ENCODE measurements around the gene TNS1.

TNS1 gene

DNA sequence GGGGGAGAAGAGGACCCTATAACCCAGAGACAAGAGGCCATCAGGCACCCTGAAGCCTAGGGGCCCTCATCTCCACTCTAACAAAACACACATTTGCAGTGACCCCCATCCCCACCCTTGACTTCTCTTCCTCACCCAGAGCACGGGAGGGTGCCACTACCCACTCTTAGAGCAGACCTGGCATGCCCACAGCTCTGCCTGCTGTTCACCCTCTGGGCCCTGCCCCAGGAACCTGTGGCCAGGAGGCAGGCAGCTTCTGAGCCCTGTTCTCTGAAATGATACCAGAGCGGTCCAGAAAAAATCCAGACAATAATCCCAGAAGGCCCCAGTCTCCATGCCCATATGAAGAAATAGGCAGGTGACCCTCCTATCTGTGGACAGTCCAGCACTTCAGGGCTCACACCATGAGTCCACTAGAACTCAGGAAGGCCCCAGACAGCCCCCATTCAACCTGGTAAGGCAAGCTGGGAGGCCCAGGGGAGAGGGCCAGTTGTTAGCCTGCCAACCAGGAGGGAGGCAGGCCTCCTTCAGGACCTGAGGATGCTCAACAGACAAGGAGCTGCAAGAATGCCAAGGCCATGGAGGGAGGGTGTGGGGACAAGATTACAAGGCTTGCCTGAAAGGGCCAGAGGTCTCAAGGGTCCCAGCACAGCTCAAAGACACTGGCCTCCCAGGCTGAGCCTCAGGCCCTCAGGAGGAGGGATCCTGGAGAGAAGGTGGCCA is 75.0 kb downstream of the TNS1 start:
- H3K9ac ChIP-seq (ENCODE audit: low read depth, low read length): peak overlapping the region; percentile 54
- H3K36me3 ChIP-seq (ENCODE audit: insufficient read depth, low read length): peaks cover 7% of the 10 kb centered on the region
- H3K4me2 ChIP-seq (ENCODE audit: low read length): no peak overlapping the region
- H3K4me1 ChIP-seq (ENCODE audit: control insufficient read depth, insufficient read depth, low read length): peaks cover 62% of the 10 kb centered on the region
- no peaks in the 10 kb centered on the region for H3K9me3 ChIP-seq (replicated peaks; ENCODE audit: low read length)
- no peak overlapping the region for H3K4me3 ChIP-seq (ENCODE audit: low read length)
- H3K27me3 ChIP-seq (ENCODE audit: control insufficient read depth, insufficient read depth, low read length): no peaks in the 10 kb centered on the region

DNA sequence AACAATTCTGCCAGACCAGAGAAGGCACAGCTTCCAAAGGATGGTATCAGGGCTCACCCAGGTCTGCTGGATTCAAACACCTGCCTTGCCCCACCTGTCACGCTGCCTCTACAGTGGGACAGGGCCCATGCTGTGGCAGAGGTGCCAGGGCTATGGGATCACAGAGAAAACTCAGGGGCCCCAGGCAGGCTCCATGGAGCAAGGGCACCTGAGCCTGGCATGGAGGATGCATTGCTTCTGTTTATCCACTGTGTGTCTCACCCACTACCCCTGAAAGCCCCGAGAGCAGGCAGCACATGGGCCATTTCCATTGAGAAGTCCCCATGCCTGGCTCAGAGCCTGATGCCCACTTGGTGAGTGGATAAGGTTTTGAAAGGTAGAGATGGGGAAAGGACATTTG is 76.0 kb downstream of the TNS1 start:
- no peaks in the 10 kb centered on the region for H3K27me3 ChIP-seq (ENCODE audit: control insufficient read depth, insufficient read depth, low read length)
- H3K9me3 ChIP-seq (replicated peaks; ENCODE audit: low read length): no peaks in the 10 kb centered on the region
- no peak overlapping the region for H3K4me3 ChIP-seq (ENCODE audit: low read length)
- no peak overlapping the region for H3K9ac ChIP-seq (ENCODE audit: low read depth, low read length)
- no peaks in the 10 kb centered on the region for H3K36me3 ChIP-seq (ENCODE audit: insufficient read depth, low read length)
- H3K4me2 ChIP-seq (ENCODE audit: low read length): no peak overlapping the region
- peaks cover 64% of the 10 kb centered on the region for H3K4me1 ChIP-seq (ENCODE audit: control insufficient read depth, insufficient read depth, low read length)

DNA sequence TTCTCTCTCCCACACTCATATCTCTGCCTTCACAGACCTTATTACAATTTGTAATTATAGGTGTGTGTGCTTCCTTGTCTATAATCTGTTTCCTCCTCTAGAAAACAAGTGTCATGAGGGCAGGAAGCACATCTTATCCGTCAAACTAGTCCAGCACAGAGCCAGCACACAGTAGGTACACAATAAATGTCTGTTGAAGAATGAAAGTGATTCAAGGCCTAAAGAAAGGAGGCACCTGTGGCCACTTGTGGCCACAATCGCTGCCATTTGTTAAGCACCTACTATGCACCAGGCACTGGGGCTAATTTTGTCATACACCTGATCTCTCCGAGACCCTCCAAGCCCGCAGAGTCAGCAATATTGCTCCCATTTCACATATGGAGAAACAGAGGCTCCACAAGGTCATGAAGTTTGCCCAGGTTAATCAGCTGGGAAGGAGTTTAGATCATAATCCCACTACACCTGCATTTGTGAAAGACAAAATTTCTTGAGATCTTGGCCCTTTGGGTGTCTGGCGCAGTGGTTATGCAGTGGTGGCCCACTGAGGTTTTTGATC is 78.4 kb downstream of the TNS1 start:
- Histone ChIP-seq H3K4me3 (ENCODE audit: low read length) (no peak overlapping the region), H3K4me2 (ENCODE audit: low read length) (no peak overlapping the region), H3K4me1 (ENCODE audit: control insufficient read depth, insufficient read depth, low read length) (peaks cover 65% of the 10 kb centered on the region), H3K9ac (ENCODE audit: low read depth, low read length) (no peak overlapping the region), H3K36me3 (ENCODE audit: insufficient read depth, low read length) (peaks cover under 1% of the 10 kb centered on the region), H3K27me3 (ENCODE audit: control insufficient read depth, insufficient read depth, low read length) (no peaks in the 10 kb centered on the region), H3K9me3 (replicated peaks; ENCODE audit: low read length) (no peaks in the 10 kb centered on the region)

DNA sequence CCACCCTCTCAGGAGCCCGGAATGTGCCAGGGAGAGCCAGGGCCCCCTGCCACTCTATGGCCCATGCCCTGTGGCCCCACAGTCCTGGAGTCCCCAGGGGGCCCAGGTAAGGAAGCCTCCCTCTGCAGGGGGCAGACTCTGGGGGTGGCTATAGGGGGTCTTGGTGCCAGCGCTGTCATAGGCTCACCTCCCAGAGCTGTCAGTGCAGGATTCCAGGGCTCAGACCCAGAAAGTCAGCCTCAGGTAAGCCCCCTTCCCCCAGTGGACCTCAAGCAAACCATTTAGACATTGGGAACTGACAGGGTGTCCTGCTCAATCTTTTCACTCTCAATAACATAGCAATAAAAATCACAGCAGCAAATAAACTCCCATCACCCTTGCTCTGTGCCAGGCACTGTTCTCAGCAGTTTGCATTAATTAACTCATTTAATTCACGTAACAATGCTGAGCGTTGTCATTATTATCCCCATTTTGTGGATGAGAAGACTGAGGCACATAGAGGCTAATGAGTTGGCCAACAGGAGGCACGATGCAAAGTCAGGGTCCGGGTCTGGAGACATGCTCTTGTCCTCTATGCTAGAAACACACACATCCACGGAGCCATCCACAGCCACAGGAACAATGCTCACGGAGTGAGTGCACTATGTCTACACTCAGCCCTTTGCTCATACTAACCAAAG is 79.6 kb downstream of the TNS1 start:
- Histone ChIP-seq H3K4me2 (ENCODE audit: low read length) (peak overlapping the region; percentile 35), H3K36me3 (ENCODE audit: insufficient read depth, low read length) (peaks cover 8% of the 10 kb centered on the region), H3K9me3 (replicated peaks; ENCODE audit: low read length) (no peaks in the 10 kb centered on the region), H3K4me3 (ENCODE audit: low read length) (no peak overlapping the region), H3K4me1 (ENCODE audit: control insufficient read depth, insufficient read depth, low read length) (peaks cover 59% of the 10 kb centered on the region), H3K27me3 (ENCODE audit: control insufficient read depth, insufficient read depth, low read length) (no peaks in the 10 kb centered on the region), H3K9ac (ENCODE audit: low read depth, low read length) (peak overlapping the region; percentile 45)

DNA sequence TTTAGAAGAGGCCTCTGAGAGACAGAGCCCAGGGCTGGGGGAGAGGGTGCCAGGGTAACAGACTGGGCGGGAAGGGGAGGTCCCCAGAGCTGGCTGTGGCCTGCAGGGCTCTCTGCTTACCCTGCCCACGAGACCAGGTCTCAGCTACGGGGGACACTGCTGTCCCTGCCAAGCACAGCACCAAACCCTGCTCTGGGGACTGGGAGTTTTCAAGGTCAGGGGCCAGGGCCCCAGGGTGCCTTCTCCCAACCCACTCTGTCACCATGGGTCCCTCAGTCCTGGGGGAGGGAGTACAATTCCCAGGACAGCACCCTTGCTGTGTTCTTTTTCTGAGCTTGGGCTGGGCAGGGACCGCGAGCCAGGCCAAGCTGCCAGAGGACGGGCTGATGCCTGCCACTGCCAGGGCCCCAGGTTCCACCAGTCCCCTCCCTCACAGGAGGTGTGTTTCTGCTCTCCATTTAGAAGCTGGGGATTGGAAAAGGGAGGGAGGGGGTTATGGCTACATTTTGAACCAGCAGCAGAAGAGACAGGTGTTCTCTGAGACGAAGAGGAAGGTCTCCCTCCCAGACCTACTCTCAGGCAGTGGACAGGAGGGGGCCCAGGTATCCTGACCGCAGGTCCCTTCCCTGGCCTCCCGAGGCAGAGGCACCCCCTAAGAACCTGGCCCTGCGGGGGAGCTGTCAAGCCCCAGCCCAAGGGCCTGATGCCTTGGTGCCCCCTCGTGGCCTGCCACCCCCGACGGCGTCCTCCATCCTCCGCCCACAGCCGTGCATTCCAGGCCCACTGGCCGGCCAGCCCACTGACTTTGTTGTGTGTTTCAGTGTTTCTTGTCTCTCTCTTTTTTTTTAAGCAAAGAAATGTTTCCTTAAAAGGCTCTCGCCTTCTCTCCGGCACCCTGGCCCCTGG is 80.4 kb downstream of the TNS1 start:
- H3K9ac ChIP-seq (ENCODE audit: low read depth, low read length): peak overlapping the region; percentile 45
- peaks cover 52% of the 10 kb centered on the region for H3K4me1 ChIP-seq (ENCODE audit: control insufficient read depth, insufficient read depth, low read length)
- H3K9me3 ChIP-seq (replicated peaks; ENCODE audit: low read length): no peaks in the 10 kb centered on the region
- peaks cover 13% of the 10 kb centered on the region for H3K36me3 ChIP-seq (ENCODE audit: insufficient read depth, low read length)
- no peak overlapping the region for H3K4me3 ChIP-seq (ENCODE audit: low read length)
- no peaks in the 10 kb centered on the region for H3K27me3 ChIP-seq (ENCODE audit: control insufficient read depth, insufficient read depth, low read length)
- H3K4me2 ChIP-seq (ENCODE audit: low read length): peak overlapping the region; percentile 35

DNA sequence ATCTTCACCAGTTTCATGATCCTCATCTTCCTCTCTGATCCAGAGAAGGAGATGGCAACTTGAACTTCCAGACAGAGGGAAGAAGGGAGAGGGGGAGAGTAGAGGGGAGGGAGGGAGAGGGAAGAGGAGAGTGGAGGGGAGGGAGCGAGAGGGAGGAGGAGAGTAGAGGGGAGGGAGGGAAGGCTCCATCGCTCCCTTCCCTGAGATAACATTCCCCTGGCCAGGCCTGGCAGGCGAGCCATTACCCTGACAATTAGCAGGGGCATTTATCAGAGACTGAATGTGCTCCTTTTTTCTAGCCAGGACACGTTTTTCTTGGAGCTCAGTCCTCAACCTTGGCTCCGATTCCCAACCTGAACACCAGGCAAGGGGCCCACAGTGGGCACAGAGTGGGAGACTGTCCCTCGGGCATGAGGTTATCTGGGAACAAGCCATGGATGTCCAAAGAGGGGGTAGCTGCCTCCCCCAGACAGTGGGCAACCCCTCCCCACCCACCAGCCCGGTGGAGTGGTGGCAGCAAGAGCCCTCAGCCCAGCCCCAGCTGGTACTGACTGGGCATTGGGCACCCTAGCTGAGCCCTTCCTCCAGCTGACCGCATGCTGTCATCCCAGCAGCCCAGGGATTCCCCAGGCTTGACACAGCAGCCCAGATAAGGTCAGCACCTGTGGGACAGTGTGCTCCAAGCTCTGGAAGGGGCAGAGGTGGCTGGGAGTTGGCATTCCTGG is 81.8 kb downstream of the TNS1 start:
- Histone ChIP-seq H3K4me3 (ENCODE audit: low read length) (peak overlapping the region; percentile 38), H3K4me2 (ENCODE audit: low read length) (peak overlapping the region; percentile 46), H3K9ac (ENCODE audit: low read depth, low read length) (peak overlapping the region; percentile 36), H3K27me3 (ENCODE audit: control insufficient read depth, insufficient read depth, low read length) (no peaks in the 10 kb centered on the region), H3K9me3 (replicated peaks; ENCODE audit: low read length) (no peaks in the 10 kb centered on the region), H3K36me3 (ENCODE audit: insufficient read depth, low read length) (peaks cover 14% of the 10 kb centered on the region), H3K4me1 (ENCODE audit: control insufficient read depth, insufficient read depth, low read length) (peaks cover 52% of the 10 kb centered on the region)

DNA sequence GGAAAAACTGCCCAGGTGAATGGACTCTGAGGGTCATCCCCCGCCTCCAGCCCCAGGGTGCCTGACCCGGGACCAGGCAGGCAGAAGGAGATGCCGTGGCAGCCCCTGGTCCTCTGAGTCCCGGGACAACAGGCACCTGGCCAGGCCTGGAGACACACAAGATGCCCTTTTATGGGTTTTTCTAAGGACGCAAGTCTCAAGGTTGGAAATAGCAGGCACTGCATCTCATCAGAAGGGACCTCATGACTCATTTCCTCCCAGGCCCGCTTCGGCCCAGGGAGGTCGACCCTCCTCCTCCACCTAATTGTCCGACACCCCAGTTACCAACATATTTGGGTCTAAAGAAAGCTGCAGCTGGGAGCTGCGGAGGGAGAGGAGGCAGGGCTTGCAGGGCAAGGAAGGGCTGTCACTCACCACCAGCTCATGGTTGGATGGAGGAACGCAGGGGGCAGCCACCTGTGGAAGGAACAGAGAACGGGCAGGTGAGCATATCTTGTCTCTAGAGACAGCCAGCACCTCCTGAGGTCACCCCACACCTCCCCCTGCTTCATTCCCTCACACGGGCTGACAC is 82.9 kb downstream of the TNS1 start:
- H3K36me3 ChIP-seq (ENCODE audit: insufficient read depth, low read length): peaks cover 23% of the 10 kb centered on the region
- H3K9me3 ChIP-seq (replicated peaks; ENCODE audit: low read length): no peaks in the 10 kb centered on the region
- no peak overlapping the region for H3K4me3 ChIP-seq (ENCODE audit: low read length)
- peak overlapping the region; percentile 41 for H3K4me2 ChIP-seq (ENCODE audit: low read length)
- H3K9ac ChIP-seq (ENCODE audit: low read depth, low read length): no peak overlapping the region
- peaks cover 52% of the 10 kb centered on the region for H3K4me1 ChIP-seq (ENCODE audit: control insufficient read depth, insufficient read depth, low read length)
- H3K27me3 ChIP-seq (ENCODE audit: control insufficient read depth, insufficient read depth, low read length): no peaks in the 10 kb centered on the region

DNA sequence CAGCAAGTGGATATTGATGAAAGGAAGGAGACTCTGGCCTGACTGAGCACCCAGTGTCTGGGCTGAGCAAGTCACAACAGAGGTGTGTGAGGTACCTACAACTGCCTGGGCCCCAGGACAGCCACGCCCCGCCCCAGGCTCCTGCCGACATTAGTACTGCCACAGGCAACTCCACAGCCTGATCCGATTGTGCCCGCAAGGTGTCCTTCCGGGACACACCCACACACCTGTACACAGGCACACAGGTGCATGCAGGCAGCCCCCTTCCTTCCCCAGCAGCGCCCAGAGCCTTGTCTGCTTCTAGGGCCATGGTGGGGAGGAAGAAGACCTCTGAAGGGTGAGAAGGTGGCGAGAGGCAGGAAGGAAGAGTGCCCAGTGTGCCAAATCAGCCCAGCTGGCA is 83.6 kb downstream of the TNS1 start:
- no peaks in the 10 kb centered on the region for H3K9me3 ChIP-seq (replicated peaks; ENCODE audit: low read length)
- H3K27me3 ChIP-seq (ENCODE audit: control insufficient read depth, insufficient read depth, low read length): no peaks in the 10 kb centered on the region
- peak overlapping the region; percentile 41 for H3K4me2 ChIP-seq (ENCODE audit: low read length)
- H3K9ac ChIP-seq (ENCODE audit: low read depth, low read length): no peak overlapping the region
- no peak overlapping the region for H3K4me3 ChIP-seq (ENCODE audit: low read length)
- H3K4me1 ChIP-seq (ENCODE audit: control insufficient read depth, insufficient read depth, low read length): peaks cover 52% of the 10 kb centered on the region
- peaks cover 28% of the 10 kb centered on the region for H3K36me3 ChIP-seq (ENCODE audit: insufficient read depth, low read length)

DNA sequence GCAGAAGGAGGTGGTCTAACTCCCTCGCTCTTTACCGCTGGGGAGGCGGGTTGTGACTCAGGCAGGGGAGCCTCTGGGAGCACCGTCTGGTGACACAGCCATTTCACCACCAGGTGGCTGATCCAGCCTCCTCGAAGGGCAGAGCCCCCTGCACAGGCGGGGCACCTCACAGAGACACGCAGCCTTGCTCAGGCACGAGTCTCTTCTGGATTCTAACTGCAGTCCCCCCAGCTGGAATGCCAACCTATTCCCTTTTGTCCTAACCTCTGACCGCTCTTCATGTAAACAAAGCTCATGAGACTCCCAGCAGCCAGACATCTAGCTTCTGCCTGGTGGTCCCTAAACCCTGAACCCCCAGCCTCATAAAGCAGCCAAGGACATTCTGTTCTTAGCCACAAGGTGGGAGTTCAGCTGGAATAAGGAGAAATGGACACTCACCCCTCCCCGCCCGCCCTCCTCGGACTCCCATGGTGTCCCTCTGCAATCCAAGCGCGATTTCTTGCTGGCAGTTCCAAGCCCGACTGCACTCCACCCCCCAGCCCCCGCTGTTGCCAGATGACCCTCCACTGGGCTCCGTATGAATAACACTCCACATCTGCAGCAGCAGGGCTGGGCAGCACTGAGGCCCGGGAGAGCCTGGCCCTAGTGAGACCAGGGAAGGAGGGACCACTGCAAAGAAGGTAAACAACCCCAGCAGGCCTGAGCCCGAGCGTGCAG is 84.3 kb downstream of the TNS1 start:
- no peaks in the 10 kb centered on the region for H3K9me3 ChIP-seq (replicated peaks; ENCODE audit: low read length)
- no peak overlapping the region for H3K4me3 ChIP-seq (ENCODE audit: low read length)
- H3K4me2 ChIP-seq (ENCODE audit: low read length): no peak overlapping the region
- peaks cover 28% of the 10 kb centered on the region for H3K36me3 ChIP-seq (ENCODE audit: insufficient read depth, low read length)
- H3K4me1 ChIP-seq (ENCODE audit: control insufficient read depth, insufficient read depth, low read length): peaks cover 47% of the 10 kb centered on the region
- no peak overlapping the region for H3K9ac ChIP-seq (ENCODE audit: low read depth, low read length)
- no peaks in the 10 kb centered on the region for H3K27me3 ChIP-seq (ENCODE audit: control insufficient read depth, insufficient read depth, low read length)

DNA sequence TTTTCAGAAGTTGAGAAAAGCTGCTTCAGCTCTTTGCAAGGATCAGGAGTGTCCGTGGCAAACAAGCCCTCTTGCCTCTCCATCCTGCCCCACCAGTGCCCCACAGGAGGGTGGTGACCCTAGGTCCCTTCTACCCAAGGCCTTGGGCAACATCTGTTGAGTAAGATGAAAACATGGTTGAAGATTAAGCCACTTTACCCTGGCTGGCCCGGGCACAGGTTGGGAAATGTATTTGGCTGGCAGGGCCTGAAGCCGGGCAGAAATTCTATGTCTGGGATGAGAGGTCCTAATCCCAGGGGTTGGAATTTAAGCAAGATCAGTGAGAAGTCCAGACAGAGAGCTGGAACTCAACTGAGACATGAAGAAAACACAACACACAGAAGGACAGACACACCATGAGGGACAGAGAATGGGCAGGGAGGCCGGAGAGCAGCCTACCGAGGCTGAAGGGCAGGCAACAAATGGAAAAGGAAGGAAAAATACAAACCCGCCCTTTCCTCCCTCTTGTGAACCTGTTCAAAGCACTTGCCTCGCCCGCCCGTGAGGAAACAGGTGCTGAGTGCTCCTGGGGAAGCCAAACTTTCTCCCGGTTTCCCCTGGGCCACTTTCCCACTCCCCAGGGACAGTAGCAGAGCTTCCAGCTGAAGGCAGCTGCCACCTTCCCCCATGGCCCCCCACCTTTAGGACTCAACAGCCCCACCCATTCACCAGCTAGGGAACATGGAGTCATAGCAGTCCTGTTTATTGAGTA is 86.1 kb downstream of the TNS1 start:
- H3K36me3 ChIP-seq (ENCODE audit: insufficient read depth, low read length): peaks cover 28% of the 10 kb centered on the region
- H3K4me1 ChIP-seq (ENCODE audit: control insufficient read depth, insufficient read depth, low read length): peaks cover 32% of the 10 kb centered on the region
- no peak overlapping the region for H3K9ac ChIP-seq (ENCODE audit: low read depth, low read length)
- no peak overlapping the region for H3K4me2 ChIP-seq (ENCODE audit: low read length)
- no peaks in the 10 kb centered on the region for H3K9me3 ChIP-seq (replicated peaks; ENCODE audit: low read length)
- no peaks in the 10 kb centered on the region for H3K27me3 ChIP-seq (ENCODE audit: control insufficient read depth, insufficient read depth, low read length)
- H3K4me3 ChIP-seq (ENCODE audit: low read length): no peak overlapping the region
